ENCODE data around the gene PCDHB14.
A peak's percentile ranks its signal among the peaks of the same experiment; 100 is the strongest.
"Not testable (repeated sequence)": the region's sequence is repeated elsewhere in the genome, so short reads cannot be mapped to it uniquely, and the experiment has no call there.

Gene PCDHB14

DNA sequence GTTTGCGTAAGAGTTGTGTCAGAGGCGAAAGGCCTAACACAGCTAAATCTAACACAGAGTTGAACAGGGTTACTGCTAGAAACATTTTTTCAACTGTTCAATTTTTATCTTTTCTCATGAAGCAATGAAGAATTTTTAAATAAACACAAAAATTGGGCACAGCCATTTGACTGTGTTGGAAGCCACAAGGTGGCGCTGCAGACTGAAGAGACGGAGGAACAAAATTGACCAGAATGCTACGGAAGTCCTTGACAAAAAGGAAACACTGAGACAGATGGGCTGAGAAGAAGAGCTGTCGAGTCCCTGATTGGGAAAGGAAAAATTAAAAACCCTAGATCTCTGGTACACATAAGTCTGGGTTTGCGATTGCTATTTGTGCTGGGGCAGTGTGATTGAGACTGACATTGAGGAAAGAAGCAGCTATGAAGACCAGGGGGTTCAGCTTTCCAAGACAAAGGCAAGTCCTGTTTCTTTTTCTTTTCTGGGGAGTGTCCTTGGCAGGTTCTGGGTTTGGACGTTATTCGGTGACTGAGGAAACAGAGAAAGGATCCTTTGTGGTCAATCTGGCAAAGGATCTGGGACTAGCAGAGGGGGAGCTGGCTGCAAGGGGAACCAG, 36.1 kb upstream of the PCDHB14 start, which contains the start of gene PCDHB9:
Gene PCDHB9, plus strand, starts transcription at position 265 of the 616 bp plus-strand sequence. Its CDS starts 158 bp downstream, at position 423.
- no peak for TF ChIP-seq POLR2A (IDR thresholded peaks at IDR 0.05; ENCODE audit: extremely low read depth, insufficient read length)
- TF ChIP-seq, protein P1, sequence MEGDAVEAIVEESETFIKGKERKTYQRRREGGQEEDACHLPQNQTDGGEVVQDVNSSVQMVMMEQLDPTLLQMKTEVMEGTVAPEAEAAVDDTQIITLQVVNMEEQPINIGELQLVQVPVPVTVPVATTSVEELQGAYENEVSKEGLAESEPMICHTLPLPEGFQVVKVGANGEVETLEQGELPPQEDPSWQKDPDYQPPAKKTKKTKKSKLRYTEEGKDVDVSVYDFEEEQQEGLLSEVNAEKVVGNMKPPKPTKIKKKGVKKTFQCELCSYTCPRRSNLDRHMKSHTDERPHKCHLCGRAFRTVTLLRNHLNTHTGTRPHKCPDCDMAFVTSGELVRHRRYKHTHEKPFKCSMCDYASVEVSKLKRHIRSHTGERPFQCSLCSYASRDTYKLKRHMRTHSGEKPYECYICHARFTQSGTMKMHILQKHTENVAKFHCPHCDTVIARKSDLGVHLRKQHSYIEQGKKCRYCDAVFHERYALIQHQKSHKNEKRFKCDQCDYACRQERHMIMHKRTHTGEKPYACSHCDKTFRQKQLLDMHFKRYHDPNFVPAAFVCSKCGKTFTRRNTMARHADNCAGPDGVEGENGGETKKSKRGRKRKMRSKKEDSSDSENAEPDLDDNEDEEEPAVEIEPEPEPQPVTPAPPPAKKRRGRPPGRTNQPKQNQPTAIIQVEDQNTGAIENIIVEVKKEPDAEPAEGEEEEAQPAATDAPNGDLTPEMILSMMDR (IDR thresholded peaks at IDR 0.05; ENCODE audit: low read depth, low read length) = peak; percentile 86
- peak; percentile 75 for DNase-seq (ENCODE audit: low read depth)
- H3K4me3 ChIP-seq (ENCODE audit: low read depth, low read length) = peak within 1 kb of the TSS; percentile 41

DNA sequence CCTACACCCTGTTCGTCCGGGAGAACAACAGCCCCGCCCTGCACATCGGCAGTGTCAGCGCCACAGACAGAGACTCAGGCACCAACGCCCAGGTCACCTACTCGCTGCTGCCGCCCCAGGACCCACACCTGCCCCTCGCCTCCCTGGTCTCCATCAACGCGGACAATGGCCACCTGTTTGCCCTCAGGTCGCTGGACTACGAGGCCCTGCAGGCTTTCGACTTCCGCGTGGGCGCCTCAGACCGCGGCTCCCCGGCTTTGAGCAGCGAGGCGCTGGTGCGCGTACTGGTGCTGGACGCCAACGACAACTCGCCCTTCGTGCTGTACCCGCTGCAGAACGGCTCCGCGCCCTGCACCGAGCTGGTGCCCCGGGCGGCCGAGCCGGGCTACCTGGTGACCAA, 34.5 kb upstream of the PCDHB14 start:
- not testable (repeated sequence) for DNase-seq (ENCODE audit: low read depth); H3K4me3 ChIP-seq (ENCODE audit: low read depth, low read length)

DNA sequence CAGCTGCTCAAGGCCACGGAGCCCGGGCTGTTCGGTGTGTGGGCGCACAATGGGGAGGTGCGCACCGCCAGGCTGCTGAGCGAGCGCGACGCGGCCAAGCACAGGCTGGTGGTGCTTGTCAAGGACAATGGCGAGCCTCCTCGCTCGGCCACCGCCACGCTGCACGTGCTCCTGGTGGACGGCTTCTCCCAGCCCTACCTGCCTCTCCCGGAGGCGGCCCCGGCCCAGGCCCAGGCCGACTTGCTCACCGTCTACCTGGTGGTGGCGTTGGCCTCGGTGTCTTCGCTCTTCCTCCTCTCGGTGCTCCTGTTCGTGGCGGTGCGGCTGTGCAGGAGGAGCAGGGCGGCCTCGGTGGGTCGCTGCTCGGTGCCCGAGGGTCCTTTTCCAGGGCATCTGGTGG, 34.0 kb upstream of the PCDHB14 start:
- H3K4me3 ChIP-seq (ENCODE audit: low read depth, low read length); DNase-seq (ENCODE audit: low read depth): not testable (repeated sequence)

DNA sequence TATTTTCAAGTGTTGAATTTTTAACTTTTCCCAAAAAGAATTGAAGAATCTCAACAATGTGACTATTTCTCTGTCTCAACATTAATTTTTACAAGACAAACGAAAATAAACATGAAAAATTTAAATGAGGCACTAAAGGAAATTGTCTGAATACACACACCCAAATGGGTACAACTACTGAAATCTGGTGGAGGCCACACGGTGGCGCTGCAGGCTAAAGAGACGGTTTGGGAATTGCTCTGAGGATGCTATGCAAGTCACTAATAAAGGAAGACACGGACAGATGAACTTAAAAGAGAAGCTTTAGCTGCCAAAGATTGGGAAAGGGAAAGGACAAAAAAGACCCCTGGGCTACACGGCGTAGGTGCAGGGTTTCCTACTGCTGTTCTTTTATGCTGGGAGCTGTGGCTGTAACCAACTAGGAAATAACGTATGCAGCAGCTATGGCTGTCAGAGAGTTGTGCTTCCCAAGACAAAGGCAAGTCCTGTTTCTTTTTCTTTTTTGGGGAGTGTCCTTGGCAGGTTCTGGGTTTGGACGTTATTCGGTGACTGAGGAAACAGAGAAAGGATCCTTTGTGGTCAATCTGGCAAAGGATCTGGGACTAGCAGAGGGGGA, 30.9 kb upstream of the PCDHB14 start, which contains the start of gene PCDHB10:
Gene PCDHB10, plus strand, starts transcription at position 244 of the 616 bp plus-strand sequence. Its CDS starts 200 bp downstream, at position 444.
- H3K4me3 ChIP-seq (ENCODE audit: low read depth, low read length) = no peak within 1 kb of the TSS

DNA sequence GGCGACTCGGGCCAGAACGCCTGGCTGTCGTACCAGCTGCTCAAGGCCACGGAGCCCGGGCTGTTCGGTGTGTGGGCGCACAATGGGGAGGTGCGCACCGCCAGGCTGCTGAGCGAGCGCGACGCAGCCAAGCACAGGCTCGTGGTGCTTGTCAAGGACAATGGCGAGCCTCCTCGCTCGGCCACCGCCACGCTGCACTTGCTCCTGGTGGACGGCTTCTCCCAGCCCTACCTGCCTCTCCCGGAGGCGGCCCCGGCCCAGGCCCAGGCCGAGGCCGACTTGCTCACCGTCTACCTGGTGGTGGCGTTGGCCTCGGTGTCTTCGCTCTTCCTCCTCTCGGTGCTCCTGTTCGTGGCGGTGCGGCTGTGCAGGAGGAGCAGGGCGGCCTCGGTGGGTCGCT, 28.8 kb upstream of the PCDHB14 start:
- H3K4me3 ChIP-seq (ENCODE audit: low read depth, low read length); DNase-seq (ENCODE audit: low read depth): not testable (repeated sequence)

More for the DNA sequence above, 30.9 kb upstream of the PCDHB14 start, which contains the start of gene PCDHB10:
- TF ChIP-seq POLR2A (IDR thresholded peaks at IDR 0.05; ENCODE audit: extremely low read depth, insufficient read length) = no peak
- TF ChIP-seq, protein P1 (IDR thresholded peaks at IDR 0.05; ENCODE audit: low read depth, low read length) = peak; percentile 78
- DNase-seq (ENCODE audit: low read depth) = peak; percentile 61

DNA sequence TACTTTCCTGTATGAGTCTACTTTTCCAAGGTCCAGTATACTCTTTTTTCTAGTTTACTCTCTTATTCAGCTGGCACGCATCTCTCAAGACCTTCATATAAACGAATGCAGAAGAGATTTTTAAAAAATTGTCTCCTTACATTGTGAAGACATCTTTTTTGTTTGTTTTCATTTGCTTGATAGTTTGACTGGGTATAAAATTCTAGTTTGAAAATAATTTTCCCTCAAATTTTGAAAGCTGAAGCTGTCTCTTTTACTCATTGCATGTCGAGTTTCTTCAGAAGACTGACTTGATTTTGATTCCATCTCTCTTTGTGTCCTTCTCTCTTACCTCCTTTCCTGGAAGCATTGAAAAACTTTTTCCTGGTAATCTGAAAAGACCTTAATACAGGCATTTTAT, 26.8 kb upstream of the PCDHB14 start:
- DNase-seq (ENCODE audit: low read depth) = no peak
- TF ChIP-seq, protein P2, sequence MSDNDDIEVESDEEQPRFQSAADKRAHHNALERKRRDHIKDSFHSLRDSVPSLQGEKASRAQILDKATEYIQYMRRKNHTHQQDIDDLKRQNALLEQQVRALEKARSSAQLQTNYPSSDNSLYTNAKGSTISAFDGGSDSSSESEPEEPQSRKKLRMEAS (IDR thresholded peaks at IDR 0.05; ENCODE audit: low read depth, low read length) = no peak
- no peak overlapping the region for H3K4me3 ChIP-seq (ENCODE audit: low read depth, low read length)

DNA sequence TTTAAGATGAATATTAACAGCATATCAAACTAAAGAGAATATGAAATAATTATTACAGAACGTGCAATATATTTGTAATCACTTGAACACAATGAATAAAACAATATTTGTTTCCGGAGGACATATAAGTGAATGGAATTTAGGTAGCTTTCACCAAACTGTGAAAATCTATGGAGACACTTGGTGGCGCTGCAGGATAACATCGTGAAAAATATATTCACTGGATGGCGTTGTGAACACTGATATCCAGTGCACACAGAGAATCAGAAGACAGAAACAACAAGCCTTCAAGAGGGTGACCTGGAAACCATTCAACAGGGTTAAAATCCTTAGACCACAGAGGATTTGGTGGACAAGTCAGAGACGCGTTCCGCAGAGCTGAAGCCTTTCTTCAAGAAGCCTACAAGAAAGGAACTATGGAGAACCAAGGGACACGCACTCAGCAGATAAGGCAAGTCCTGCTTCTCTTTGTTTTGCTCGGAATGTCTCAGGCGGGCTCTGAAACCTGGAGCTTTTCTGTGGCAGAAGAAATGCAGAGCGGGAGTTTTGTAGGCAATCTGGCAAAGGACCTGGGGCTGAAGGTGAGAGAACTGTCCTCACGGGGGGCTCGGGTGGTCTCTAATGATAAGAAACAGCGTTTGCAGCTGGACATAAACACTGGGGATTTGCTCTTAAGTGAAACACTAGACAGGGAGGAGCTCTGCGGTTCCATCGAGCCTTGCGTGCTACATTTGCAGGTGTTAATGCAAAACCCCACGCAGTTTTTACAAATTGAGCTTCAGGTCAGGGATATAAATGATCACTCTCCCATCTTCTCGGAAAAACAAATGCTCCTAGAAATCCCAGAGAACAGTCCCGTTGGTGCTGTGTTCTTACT, 23.5 kb upstream of the PCDHB14 start, which contains the start of gene PCDHB11:
Gene PCDHB11, plus strand, starts transcription at position 269 of the 877 bp plus-strand sequence. Its CDS starts 148 bp downstream, at position 417.
- TF ChIP-seq, protein P2 (IDR thresholded peaks at IDR 0.05; ENCODE audit: low read depth, low read length) = no peak
- TF ChIP-seq POLR2A (IDR thresholded peaks at IDR 0.05; ENCODE audit: extremely low read depth, insufficient read length) = no peak
- TF ChIP-seq, protein P1 (IDR thresholded peaks at IDR 0.05; ENCODE audit: low read depth, low read length) = peak; percentile 38
- no peak within 1 kb of the TSS for H3K4me3 ChIP-seq (ENCODE audit: low read depth, low read length)
- DNase-seq (ENCODE audit: low read depth) = peak; percentile 34

DNA sequence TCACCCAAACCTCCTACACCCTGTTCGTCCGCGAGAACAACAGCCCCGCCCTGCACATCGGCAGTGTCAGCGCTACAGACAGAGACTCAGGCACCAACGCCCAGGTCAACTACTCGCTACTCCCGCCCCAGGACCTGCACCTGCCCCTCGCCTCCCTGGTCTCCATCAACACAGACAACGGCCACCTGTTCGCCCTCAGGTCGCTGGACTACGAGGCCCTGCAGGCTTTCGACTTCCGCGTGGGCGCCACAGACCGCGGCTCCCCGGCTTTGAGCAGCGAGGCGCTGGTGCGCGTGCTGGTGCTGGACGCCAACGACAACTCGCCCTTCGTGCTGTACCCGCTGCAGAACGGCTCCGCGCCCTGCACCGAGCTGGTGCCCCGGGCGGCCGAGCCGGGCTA, 22.0 kb upstream of the PCDHB14 start:
- H3K4me3 ChIP-seq (ENCODE audit: low read depth, low read length); DNase-seq (ENCODE audit: low read depth): not testable (repeated sequence)

DNA sequence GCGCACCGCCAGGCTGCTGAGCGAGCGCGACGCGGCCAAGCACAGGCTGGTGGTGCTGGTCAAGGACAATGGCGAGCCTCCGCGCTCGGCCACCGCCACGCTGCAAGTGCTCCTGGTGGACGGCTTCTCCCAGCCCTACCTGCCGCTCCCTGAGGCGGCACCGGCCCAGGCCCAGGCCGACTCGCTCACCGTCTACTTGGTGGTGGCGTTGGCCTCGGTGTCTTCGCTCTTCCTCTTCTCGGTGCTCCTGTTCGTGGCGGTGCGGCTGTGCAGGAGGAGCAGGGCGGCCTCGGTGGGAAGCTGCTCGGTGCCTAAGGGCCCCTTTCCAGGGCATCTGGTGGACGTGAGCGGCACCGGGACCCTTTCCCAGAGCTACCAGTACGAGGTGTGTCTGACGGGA, 21.5 kb upstream of the PCDHB14 start:
- DNase-seq (ENCODE audit: low read depth); H3K4me3 ChIP-seq (ENCODE audit: low read depth, low read length): not testable (repeated sequence)

All from NB4 (cell line).